OCI-LY7 (cell line): ENCODE data around the gene LDLRAD1. TPM values are rescaled to one million over a fixed set of nuclear protein-coding genes. Genes with fewer than 3 reads are reported as not detected.

ENCODE experiments used
- BruUV-seq: library from RNA; stranded (reverse); fragments of 400-500 nt; replicated peaks from 2 replicates; lab custom pipeline; 2021; lab: Mats Ljungman, UMichigan
- CTCF ChIA-PET: fragments of 300-600 bp; sonication (Branson Sonifier 250); formaldehyde crosslinking; loops from one replicate; lab custom pipeline; 2022; ENCODE audit warnings: antibody characterized with exemption; ENCODE audit not compliant: unreplicated experiment; lab: Charles Lee
- POLR2A ChIA-PET: fragments of 300-600 bp; sonication (Branson Sonifier 250); formaldehyde crosslinking; loops from one replicate; lab custom pipeline; 2022; ENCODE audit warnings: antibody characterized with exemption; lab: Charles Lee
- DNase-seq: peaks from one replicate; pipeline ENCODE4 v3.0.0-alpha.2; 2015; ENCODE audit warnings: low spot score
- H2AFZ ChIP-seq: fragments of 200-600 bp; sonication (generic), shearing (Covaris generic); 2 replicates; pipeline ENCODE4 v1.6.1; 2014; ENCODE audit warnings: mild to moderate bottlenecking, antibody characterized with exemption, low read length, moderate library complexity
- H3K27ac ChIP-seq: fragments of 200-600 bp; sonication (generic); 2 replicates; pipeline ENCODE4 v1.5.1; 2014; ENCODE audit warnings: mixed run types, low read depth, mild to moderate bottlenecking, moderate library complexity, low read length, inconsistent platforms; ENCODE audit not compliant: poor library complexity, severe bottlenecking
- H3K36me3 ChIP-seq: fragments of 200-600 bp; sonication (generic); 2 replicates; pipeline ENCODE4 v1.6.1; 2014; ENCODE audit warnings: mild to moderate bottlenecking, antibody characterized with exemption, low read length, moderate library complexity, mixed read lengths; ENCODE audit not compliant: insufficient read depth
- H3K4me1 ChIP-seq: fragments of 200-600 bp; sonication (generic); 2 replicates; pipeline ENCODE4 v1.5.1; 2014; ENCODE audit warnings: mild to moderate bottlenecking, low read length; ENCODE audit not compliant: insufficient read depth, poor library complexity, severe bottlenecking
- H3K4me2 ChIP-seq: fragments of 200-600 bp; sonication (generic); 2 replicates; pipeline ENCODE4 v1.6.1; 2014; ENCODE audit warnings: mild to moderate bottlenecking, low read length
- H3K4me3 ChIP-seq: fragments of 200-600 bp; sonication (generic); 2 replicates; pipeline ENCODE4 v1.5.1; 2014; ENCODE audit warnings: mild to moderate bottlenecking, low read depth, low read length; ENCODE audit not compliant: poor library complexity, severe bottlenecking
- H3K79me2 ChIP-seq: fragments of 200-600 bp; sonication (generic); 2 replicates; pipeline ENCODE4 v1.6.1; 2016; ENCODE audit warnings: low read depth, mild to moderate bottlenecking, low read length, moderate library complexity, mixed read lengths; ENCODE audit not compliant: insufficient read depth
- H3K9me2 ChIP-seq: fragments of 200-600 bp; sonication (generic); 2 replicates; pipeline ENCODE4 v1.6.1; 2016; ENCODE audit warnings: mild to moderate bottlenecking, low read length, mixed read lengths; ENCODE audit not compliant: insufficient read depth
- H3K9me3 ChIP-seq: fragments of 200-600 bp; sonication (generic); 2 replicates; pipeline ENCODE4 v1.6.1; 2014; ENCODE audit warnings: mild to moderate bottlenecking, mixed run types, low read length, mixed read lengths
- H4K20me1 ChIP-seq: fragments of 200-600 bp; sonication (generic); 2 replicates; pipeline ENCODE4 v1.6.1; 2014; ENCODE audit warnings: mild to moderate bottlenecking, antibody characterized with exemption, low read length, moderate library complexity, mixed read lengths; ENCODE audit not compliant: insufficient read depth
- EZH2phosphoT487 ChIP-seq: fragments of 200-600 bp; sonication (generic); IDR thresholded peaks from 2 replicates; pipeline ENCODE4 v1.6.1; 2018; ENCODE audit warnings: low read depth, borderline replicate concordance, mild to moderate bottlenecking, mixed run types, antibody characterized with exemption, low read length, moderate library complexity, mixed read lengths
- intact Hi-C: fragments of 100-400 bp; cut with micrococcal nuclease; formaldehyde crosslinking; loops from one replicate; pipeline ENCODE4 v1.10.0; 2022; ENCODE audit not compliant: unreplicated experiment
- total RNA-seq, 2 experiments: library from RNA; depleted of rRNA in 1 of 2; stranded (reverse); fragments of >200 nt in 1 of 2; shearing (Covaris generic) in 1 of 2; gene quantifications; 2 replicates each; pipeline ENCODE4 v1.2.3, GENCODE V29; 2014 to 2022
- TF ChIP-seq, protein P1 (sequence below): fragments of 200-600 bp; sonication (generic); conservative IDR thresholded peaks from 2 replicates; pipeline ENCODE4 v1.5.1; 2014; ENCODE audit warnings: mild to moderate bottlenecking, antibody characterized with exemption, low read length, moderate library complexity, mixed read lengths

Gene LDLRAD1
- total RNA-seq, 2 experiments from 2014 or later = not detected

DNA sequence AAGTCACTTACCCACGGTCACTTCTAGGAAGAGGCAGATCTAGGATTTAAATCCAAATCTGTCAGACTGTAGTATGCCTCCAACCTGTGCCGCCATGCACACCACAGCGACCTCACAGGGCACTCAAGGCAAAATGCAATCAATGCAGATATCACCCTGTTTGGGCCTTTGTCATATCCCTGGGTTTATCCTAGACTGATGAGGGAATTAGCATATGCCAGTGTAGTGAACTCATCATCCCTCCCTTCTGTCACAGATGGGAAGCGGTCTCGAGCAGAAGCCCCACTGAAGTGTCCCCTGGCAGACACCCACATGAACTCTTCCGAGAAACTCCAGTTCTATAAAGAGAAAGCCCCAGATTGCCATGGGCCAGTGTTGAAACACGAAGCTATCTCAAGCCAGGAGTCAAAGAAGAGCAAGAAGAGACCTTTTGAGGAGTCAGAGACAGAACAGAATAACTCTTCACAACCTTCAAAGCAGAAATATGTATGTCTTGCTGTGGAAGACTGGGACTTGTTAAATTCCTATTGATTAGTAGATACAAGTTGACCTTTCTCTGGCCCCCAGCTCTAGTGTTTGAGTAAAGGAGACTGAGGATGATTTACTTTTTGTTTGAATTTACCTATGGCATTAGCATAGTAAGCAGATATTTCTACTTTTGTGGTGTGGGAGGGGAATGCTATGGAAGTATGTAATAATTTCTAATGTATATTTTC lies 50.4 kb downstream of the LDLRAD1 start:
- no TSS peak for BruUV-seq
- no peak overlapping the region for H3K27ac ChIP-seq
- intact Hi-C loops = no loop called here
- no peaks in the 10 kb centered on the region for H4K20me1 ChIP-seq
- no peak overlapping the region for H3K4me3 ChIP-seq
- no peaks in the 10 kb centered on the region for H3K9me3 ChIP-seq
- H3K4me2 ChIP-seq = no peak overlapping the region
- no peaks in the 10 kb centered on the region for H3K79me2 ChIP-seq
- CTCF ChIA-PET = no interaction called here
- peaks cover 45% of the 10 kb centered on the region for H3K36me3 ChIP-seq
- no peak for TF ChIP-seq EZH2phosphoT487
- TF ChIP-seq, protein P1, sequence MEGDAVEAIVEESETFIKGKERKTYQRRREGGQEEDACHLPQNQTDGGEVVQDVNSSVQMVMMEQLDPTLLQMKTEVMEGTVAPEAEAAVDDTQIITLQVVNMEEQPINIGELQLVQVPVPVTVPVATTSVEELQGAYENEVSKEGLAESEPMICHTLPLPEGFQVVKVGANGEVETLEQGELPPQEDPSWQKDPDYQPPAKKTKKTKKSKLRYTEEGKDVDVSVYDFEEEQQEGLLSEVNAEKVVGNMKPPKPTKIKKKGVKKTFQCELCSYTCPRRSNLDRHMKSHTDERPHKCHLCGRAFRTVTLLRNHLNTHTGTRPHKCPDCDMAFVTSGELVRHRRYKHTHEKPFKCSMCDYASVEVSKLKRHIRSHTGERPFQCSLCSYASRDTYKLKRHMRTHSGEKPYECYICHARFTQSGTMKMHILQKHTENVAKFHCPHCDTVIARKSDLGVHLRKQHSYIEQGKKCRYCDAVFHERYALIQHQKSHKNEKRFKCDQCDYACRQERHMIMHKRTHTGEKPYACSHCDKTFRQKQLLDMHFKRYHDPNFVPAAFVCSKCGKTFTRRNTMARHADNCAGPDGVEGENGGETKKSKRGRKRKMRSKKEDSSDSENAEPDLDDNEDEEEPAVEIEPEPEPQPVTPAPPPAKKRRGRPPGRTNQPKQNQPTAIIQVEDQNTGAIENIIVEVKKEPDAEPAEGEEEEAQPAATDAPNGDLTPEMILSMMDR = no peak
- H3K4me1 ChIP-seq = no peaks in the 10 kb centered on the region
- H3K9me2 ChIP-seq = no peaks in the 10 kb centered on the region
- POLR2A ChIA-PET = interaction anchor here (0.7 kb wide), 1 partner anchor 105 kb away, joined by 3 read pairs; no protein-coding TSS in a partner anchor
- no peak overlapping the region for H2AFZ ChIP-seq
- no peak for DNase-seq

DNA sequence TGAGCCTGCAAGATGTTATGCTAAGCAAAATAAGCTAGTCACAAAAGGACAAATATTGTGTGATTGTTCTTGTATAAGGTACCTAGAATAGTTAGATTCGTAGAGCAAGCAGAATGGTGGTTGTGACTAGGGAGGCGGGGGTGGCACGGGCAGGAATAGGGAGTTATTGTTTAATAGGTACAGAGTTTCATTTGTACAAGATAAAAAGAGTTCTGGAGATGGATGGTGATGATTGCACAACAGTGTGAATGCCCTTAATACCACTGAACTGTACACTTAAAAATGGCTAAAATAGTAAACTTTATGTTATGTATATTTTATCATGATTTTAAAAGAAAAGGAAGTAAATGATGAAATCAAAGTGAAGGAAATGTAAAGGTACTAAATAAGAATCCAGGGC lies 51.2 kb downstream of the LDLRAD1 start:
- POLR2A ChIA-PET = no interaction called here
- peaks cover 53% of the 10 kb centered on the region for H3K36me3 ChIP-seq

More for the DNA sequence above, 51.2 kb downstream of the LDLRAD1 start:
- Histone ChIP-seq H3K4me1 (no peaks in the 10 kb centered on the region), H4K20me1 (no peaks in the 10 kb centered on the region), H2AFZ (no peak overlapping the region), H3K79me2 (no peaks in the 10 kb centered on the region), H3K9me2 (no peaks in the 10 kb centered on the region), H3K9me3 (no peaks in the 10 kb centered on the region), H3K27ac (no peak overlapping the region), H3K4me2 (no peak overlapping the region), H3K4me3 (no peak overlapping the region)
- CTCF ChIA-PET = no interaction called here
- no peak for DNase-seq
- intact Hi-C loops = no loop called here
- BruUV-seq = no TSS peak
- TF ChIP-seq, protein P1 = no peak
- no peak for TF ChIP-seq EZH2phosphoT487
